Skeletal muscle tissue (tissue), 4 donors: ENCODE data around the gene WDR46. TPM values are rescaled to one million over a fixed set of nuclear protein-coding genes. Genes with fewer than 3 reads are reported as not detected.

Experiments
- H3K27ac ChIP-seq: one replicate; pipeline ENCODE4 v1.7.0; 2013; ENCODE audit warnings: mild to moderate bottlenecking, low read depth, low read length, inconsistent platforms
- H3K27me3 ChIP-seq, 3 donors: one replicate each; pipeline ENCODE4 v1.7.0; 2013; ENCODE audit warnings: low read length in 3 of 3; ENCODE audit not compliant: control insufficient read depth in 3 of 3, insufficient read depth in 3 of 3
- H3K36me3 ChIP-seq, 3 donors: one replicate each; pipeline ENCODE4 v1.7.0; 2013; ENCODE audit warnings: low read length in 3 of 3; ENCODE audit not compliant: control insufficient read depth in 3 of 3, insufficient read depth in 3 of 3
- H3K4me1 ChIP-seq, 3 donors: one replicate each; pipeline ENCODE4 v1.7.0; 2013; ENCODE audit warnings: low read length in 3 of 3, mild to moderate bottlenecking in 3 of 3; ENCODE audit not compliant: control insufficient read depth in 3 of 3, insufficient read depth in 3 of 3
- H3K4me3 ChIP-seq, 3 donors: one replicate each; pipeline ENCODE4 v1.7.0; 2013; ENCODE audit warnings: low read length in 3 of 3
- H3K9ac ChIP-seq, 3 donors: one replicate each; pipeline ENCODE4 v1.7.0; 2013; ENCODE audit warnings: low read length in 3 of 3, mild to moderate bottlenecking in 3 of 3, moderate library complexity in 2 of 3, low read depth in 1 of 3
- H3K9me3 ChIP-seq, 3 donors: one replicate each; pipeline ENCODE4 v1.7.0; 2013; ENCODE audit warnings: low read length in 3 of 3; ENCODE audit not compliant: control insufficient read depth in 3 of 3
- total RNA-seq: library from RNA; depleted of rRNA; stranded (reverse); fragments of >200 nt; gene quantifications from one replicate; pipeline ENCODE4 v1.2.3, GENCODE V29; 2014
- donor health status: Osteomylitis.

The WDR46 gene
- total RNA-seq, 1 donor from 2014 or later, result 67.3 TPM

GRCh38 chr6:33235221-33235634 lies 53.8 kb downstream of the WDR46 start:
- Histone ChIP-seq H3K9ac (no peak overlapping the region), H3K27ac (no peak overlapping the region), H3K9me3 (no peaks in the 10 kb centered on the region), H3K36me3 (no peaks in the 10 kb centered on the region), H3K4me1 (no peaks in the 10 kb centered on the region), H3K27me3 (peaks cover 12 to 18% (median 16%) of the 10 kb centered on the region in 3 donors), H3K4me3 (no peak overlapping the region)

Other genes with a start within 250 kb of the WDR46 start
- gene HLA-DPA1, start 215.6 kb downstream of the WDR46 start, total RNA-seq, result 14.6 TPM
- 9.9 TPM for gene HLA-DPB1, start 213.2 kb downstream of the WDR46 start, total RNA-seq
- 28.7 TPM for gene COL11A2, start 96.8 kb downstream of the WDR46 start, total RNA-seq
- gene RXRB, start 88.6 kb downstream of the WDR46 start, total RNA-seq, result 17.7 TPM
- 53.2 TPM for gene SLC39A7, start 88.4 kb downstream of the WDR46 start, total RNA-seq
- gene HSD17B8, start 84.6 kb downstream of the WDR46 start, total RNA-seq, result 15.7 TPM
- gene RING1, start 80.7 kb downstream of the WDR46 start, total RNA-seq, result 20.4 TPM
- gene VPS52, start 17.4 kb downstream of the WDR46 start, total RNA-seq, result 43.8 TPM
- 8,222 TPM for gene RPS18, start 17.2 kb downstream of the WDR46 start, total RNA-seq
- 2.1 TPM for gene B3GALT4, start 12.1 kb downstream of the WDR46 start, total RNA-seq
- gene PFDN6, start 362 bp upstream of the WDR46 start, total RNA-seq, result 27.1 TPM
- gene RGL2, start 9.7 kb upstream of the WDR46 start, total RNA-seq, result 18.3 TPM
- 16.7 TPM for gene TAPBP, start 24.8 kb upstream of the WDR46 start, total RNA-seq
- 17.7 TPM for gene ZBTB22, start 28.5 kb upstream of the WDR46 start, total RNA-seq
- 15.1 TPM for gene DAXX, start 33.7 kb upstream of the WDR46 start, total RNA-seq
- gene KIFC1, start 102.6 kb upstream of the WDR46 start, total RNA-seq, result 12.0 TPM
- 5.7 TPM for gene PHF1, start 121.8 kb upstream of the WDR46 start, total RNA-seq
- 73.1 TPM for gene CUTA, start 128.9 kb upstream of the WDR46 start, total RNA-seq
- 1.6 TPM for gene SYNGAP1, start 130.8 kb upstream of the WDR46 start, total RNA-seq
- gene ZBTB9, start 165.3 kb upstream of the WDR46 start, total RNA-seq, result 11.0 TPM